ENCODE measurements around the gene DEK. TPM values are rescaled to one million over a fixed set of nuclear protein-coding genes. Genes with fewer than 3 reads are reported as not detected.

DEK gene
- polyA plus RNA-seq, 2 of the 4 experiments (the other 2 are of a cell fraction), result 96.4 to 146 TPM

DNA sequence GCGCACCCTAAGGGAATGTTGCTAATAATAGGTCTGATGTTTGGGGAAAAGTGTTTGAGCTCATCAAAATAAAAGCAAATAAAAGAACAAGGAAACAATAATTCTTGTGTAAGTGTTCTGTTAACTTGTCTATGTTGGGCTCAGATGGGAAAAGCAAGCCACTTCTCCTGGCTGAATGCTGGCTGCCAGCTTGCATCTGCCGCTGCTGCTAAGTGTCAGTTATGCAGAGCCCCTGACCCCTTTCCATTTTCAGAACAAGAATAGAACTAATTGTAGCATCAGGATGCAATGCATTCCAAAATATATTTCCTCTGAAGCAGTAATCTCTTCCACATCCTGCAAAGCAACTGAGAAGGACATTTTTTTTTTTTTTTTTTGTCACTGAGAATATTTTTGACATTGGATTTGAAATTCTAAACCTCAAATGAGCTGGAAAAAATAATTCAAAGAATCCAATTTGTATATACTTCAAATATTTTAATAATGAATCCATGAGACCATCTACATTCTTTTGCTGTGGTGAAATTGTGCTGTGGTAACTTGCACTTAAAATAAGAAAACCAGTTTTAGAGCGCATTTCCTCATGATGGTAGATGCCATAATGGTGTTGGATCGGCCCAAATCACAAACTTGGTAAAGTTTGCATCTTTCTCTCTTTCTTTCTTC, 43.9 kb upstream of the DEK start:
- TF ChIP-seq ZC3H11A (IDR thresholded peaks at IDR 0.05), result no peak
- TF ChIP-seq KDM1A (IDR thresholded peaks at IDR 0.05; ENCODE audit: low read depth), result no peak
- TF ChIP-seq, protein P1, sequence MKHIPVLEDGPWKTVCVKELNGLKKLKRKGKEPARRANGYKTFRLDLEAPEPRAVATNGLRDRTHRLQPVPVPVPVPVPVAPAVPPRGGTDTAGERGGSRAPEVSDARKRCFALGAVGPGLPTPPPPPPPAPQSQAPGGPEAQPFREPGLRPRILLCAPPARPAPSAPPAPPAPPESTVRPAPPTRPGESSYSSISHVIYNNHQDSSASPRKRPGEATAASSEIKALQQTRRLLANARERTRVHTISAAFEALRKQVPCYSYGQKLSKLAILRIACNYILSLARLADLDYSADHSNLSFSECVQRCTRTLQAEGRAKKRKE (CRISPR knock-in tag; IDR thresholded peaks at IDR 0.05; ENCODE audit: low read depth), result no peak
- TF ChIP-seq POLR2A (IDR thresholded peaks at IDR 0.05; ENCODE audit: low read length), result no peak
- TF ChIP-seq EHF (CRISPR knock-in tag; IDR thresholded peaks at IDR 0.05), result no peak
- no peak for TF ChIP-seq EHMT2 (IDR thresholded peaks at IDR 0.05; ENCODE audit: low read depth)
- TF ChIP-seq, protein P2, sequence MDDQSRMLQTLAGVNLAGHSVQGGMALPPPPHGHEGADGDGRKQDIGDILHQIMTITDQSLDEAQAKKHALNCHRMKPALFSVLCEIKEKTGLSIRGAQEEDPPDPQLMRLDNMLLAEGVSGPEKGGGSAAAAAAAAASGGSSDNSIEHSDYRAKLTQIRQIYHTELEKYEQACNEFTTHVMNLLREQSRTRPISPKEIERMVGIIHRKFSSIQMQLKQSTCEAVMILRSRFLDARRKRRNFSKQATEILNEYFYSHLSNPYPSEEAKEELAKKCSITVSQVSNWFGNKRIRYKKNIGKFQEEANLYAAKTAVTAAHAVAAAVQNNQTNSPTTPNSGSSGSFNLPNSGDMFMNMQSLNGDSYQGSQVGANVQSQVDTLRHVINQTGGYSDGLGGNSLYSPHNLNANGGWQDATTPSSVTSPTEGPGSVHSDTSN (IDR thresholded peaks at IDR 0.05), result no peak
- TF ChIP-seq RAD21 (conservative IDR thresholded peaks at IDR 0.05 in 1 of 2, IDR thresholded peaks at IDR 0.05 in 1 of 2), result no peak
- TF ChIP-seq, protein P3, sequence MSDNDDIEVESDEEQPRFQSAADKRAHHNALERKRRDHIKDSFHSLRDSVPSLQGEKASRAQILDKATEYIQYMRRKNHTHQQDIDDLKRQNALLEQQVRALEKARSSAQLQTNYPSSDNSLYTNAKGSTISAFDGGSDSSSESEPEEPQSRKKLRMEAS (IDR thresholded peaks at IDR 0.05), result no peak
- TF ChIP-seq PHF8 (IDR thresholded peaks at IDR 0.05; ENCODE audit: borderline replicate concordance, low read depth), result no peak
- no peak for TF ChIP-seq KDM5A (IDR thresholded peaks at IDR 0.05)
- TF ChIP-seq HEYL (CRISPR knock-in tag; IDR thresholded peaks at IDR 0.05), result no peak
- TF ChIP-seq SREBF2 (IDR thresholded peaks at IDR 0.05), result no peak
- TF ChIP-seq TFCP2L1 (CRISPR knock-in tag; IDR thresholded peaks at IDR 0.05), result no peak
- ChIA-PET POLR2A (no interaction called here), CTCF (interaction anchor here (0.9 kb wide), 1 partner anchor 16 kb away, joined by 3 read pairs; no protein-coding TSS in a partner anchor)
- H3K9me3 ChIP-seq, result no peaks in the 10 kb centered on the region
- no peak overlapping the region for H3K4me2 ChIP-seq
- 85% methylated on average over 4 of the region's 4 CpGs for WGBS (ENCODE audit: missing lambda C conversion rate)
- H3K4me3 ChIP-seq, result no peak overlapping the region
- H3K4me1 ChIP-seq, result peaks cover 4% of the 10 kb centered on the region; the same call in 1 of the 3 replicates
- FAIRE-seq (no peak), DNase-seq (ENCODE audit: low read depth in 1 of 2, low spot score in 1 of 2) (no peak), ATAC-seq (no peak)
- no peak overlapping the region for H3K27ac ChIP-seq

DNA sequence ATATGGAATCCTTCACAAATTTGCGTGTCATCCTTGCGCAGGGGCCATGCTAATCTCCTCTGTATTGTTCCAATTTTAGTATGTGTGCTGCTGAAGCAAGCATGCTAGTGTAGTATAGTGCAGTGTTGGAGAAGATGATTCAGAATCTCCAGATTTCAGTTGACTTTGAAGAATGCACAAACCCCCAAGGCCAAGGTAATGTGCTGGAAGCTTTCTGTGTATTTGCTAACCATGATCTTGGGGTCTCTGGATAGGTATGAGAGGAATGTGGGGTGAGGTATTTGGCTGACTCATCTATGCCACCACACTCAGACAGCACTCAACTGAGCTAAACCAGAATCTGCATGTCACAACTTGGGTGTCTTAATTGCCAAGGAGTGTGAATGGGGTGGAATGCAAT, 42.6 kb upstream of the DEK start:
- Histone ChIP-seq H3K4me1 (peaks cover 4% of the 10 kb centered on the region; the same call in 1 of the 3 replicates), H3K4me3 (no peak overlapping the region), H3K9me3 (no peaks in the 10 kb centered on the region), H3K4me2 (no peak overlapping the region), H3K27ac (no peak overlapping the region)
- FAIRE-seq (no peak), ATAC-seq (no peak), DNase-seq (ENCODE audit: low read depth in 1 of 2, low spot score in 1 of 2) (no peak)
- ChIA-PET POLR2A (no interaction called here), CTCF (interaction anchor here (0.7 to 0.9 kb wide), 2 partner anchors 17 to 352 kb away, joined by 3 read pairs; no protein-coding TSS in a partner anchor)
- 73% methylated on average over 2 of the region's 2 CpGs for WGBS (ENCODE audit: missing lambda C conversion rate)
- TF ChIP-seq KDM5A (IDR thresholded peaks at IDR 0.05) (no peak), CHD2 (IDR thresholded peaks at IDR 0.05; ENCODE audit: low read length, partially characterized antibody) (no peak), ZNF302 (CRISPR knock-in tag; IDR thresholded peaks at IDR 0.05) (no peak), MAFK (IDR thresholded peaks at IDR 0.05; ENCODE audit: partially characterized antibody) (no peak), MYC (IDR thresholded peaks at IDR 0.05; ENCODE audit: borderline replicate concordance, low read length) (no peak), FOSB (CRISPR knock-in tag; IDR thresholded peaks at IDR 0.05) (no peak), HEYL (CRISPR knock-in tag; IDR thresholded peaks at IDR 0.05) (no peak)
- TF ChIP-seq, protein P4, sequence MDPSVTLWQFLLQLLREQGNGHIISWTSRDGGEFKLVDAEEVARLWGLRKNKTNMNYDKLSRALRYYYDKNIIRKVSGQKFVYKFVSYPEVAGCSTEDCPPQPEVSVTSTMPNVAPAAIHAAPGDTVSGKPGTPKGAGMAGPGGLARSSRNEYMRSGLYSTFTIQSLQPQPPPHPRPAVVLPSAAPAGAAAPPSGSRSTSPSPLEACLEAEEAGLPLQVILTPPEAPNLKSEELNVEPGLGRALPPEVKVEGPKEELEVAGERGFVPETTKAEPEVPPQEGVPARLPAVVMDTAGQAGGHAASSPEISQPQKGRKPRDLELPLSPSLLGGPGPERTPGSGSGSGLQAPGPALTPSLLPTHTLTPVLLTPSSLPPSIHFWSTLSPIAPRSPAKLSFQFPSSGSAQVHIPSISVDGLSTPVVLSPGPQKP (IDR thresholded peaks at IDR 0.05; ENCODE audit: low read depth, low read length), result no peak
- TF ChIP-seq, protein P5, sequence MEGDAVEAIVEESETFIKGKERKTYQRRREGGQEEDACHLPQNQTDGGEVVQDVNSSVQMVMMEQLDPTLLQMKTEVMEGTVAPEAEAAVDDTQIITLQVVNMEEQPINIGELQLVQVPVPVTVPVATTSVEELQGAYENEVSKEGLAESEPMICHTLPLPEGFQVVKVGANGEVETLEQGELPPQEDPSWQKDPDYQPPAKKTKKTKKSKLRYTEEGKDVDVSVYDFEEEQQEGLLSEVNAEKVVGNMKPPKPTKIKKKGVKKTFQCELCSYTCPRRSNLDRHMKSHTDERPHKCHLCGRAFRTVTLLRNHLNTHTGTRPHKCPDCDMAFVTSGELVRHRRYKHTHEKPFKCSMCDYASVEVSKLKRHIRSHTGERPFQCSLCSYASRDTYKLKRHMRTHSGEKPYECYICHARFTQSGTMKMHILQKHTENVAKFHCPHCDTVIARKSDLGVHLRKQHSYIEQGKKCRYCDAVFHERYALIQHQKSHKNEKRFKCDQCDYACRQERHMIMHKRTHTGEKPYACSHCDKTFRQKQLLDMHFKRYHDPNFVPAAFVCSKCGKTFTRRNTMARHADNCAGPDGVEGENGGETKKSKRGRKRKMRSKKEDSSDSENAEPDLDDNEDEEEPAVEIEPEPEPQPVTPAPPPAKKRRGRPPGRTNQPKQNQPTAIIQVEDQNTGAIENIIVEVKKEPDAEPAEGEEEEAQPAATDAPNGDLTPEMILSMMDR (IDR thresholded peaks at IDR 0.05), result no peak

All from A549 (cell line).